NCI-H82 treated with DMSO at 0.1 percent for 48 hours (cell line): ENCODE measurements around the gene VMP1.

Experiments
- DNase-seq: peaks from one replicate; lab custom pipeline; 2025; ENCODE audit not compliant: unreplicated experiment; lab: John Stamatoyannopoulos, UW

The VMP1 gene

GRCh38 chr17:59707149-59707970, at the start of gene VMP1, which contains the start of gene PTRH2:
Gene VMP1 (plus strand): TSS chr17:59707654. CDS start chr17:59731447, 23,793 bp downstream.
Gene PTRH2 (minus strand): TSS chr17:59707430. CDS start chr17:59697978, 9,452 bp downstream.
- peak; percentile 99 for DNase-seq

GRCh38 chr17:59666235-59666634, 41.2 kb upstream of the VMP1 start:
- DNase-seq, result no peak

GRCh38 chr17:59668816-59669215, 38.6 kb upstream of the VMP1 start:
- no peak for DNase-seq

- no peak for DNase-seq
These were observed 38.0 kb upstream of the VMP1 start for GRCh38 chr17:59669411-59669810.

GRCh38 chr17:59669944-59670343, 37.5 kb upstream of the VMP1 start:
- no peak for DNase-seq

GRCh38 chr17:59671386-59671785, 36.1 kb upstream of the VMP1 start:
- DNase-seq, result no peak

GRCh38 chr17:59675231-59675630, 32.2 kb upstream of the VMP1 start:
- DNase-seq, result no peak

GRCh38 chr17:59676716-59677115, 30.7 kb upstream of the VMP1 start:
- DNase-seq, result no peak

GRCh38 chr17:59678918-59679317, 28.5 kb upstream of the VMP1 start:
- no peak for DNase-seq

GRCh38 chr17:59680314-59680713, 27.1 kb upstream of the VMP1 start:
- DNase-seq, result no peak

- DNase-seq, result no peak
These were observed 24.2 kb upstream of the VMP1 start for GRCh38 chr17:59683283-59683682.

- DNase-seq, result no peak
These were observed 22.5 kb upstream of the VMP1 start for GRCh38 chr17:59684967-59685366.

- DNase-seq, result no peak
These were observed 19.4 kb upstream of the VMP1 start for GRCh38 chr17:59688008-59688407.

GRCh38 chr17:59688496-59688895, 19.0 kb upstream of the VMP1 start:
- no peak for DNase-seq

GRCh38 chr17:59693582-59693981, 13.9 kb upstream of the VMP1 start:
- DNase-seq, result no peak

- no peak for DNase-seq
These were observed 13.1 kb upstream of the VMP1 start for GRCh38 chr17:59694344-59694743.

- no peak for DNase-seq
These were observed 11.3 kb upstream of the VMP1 start for GRCh38 chr17:59695945-59696681.

GRCh38 chr17:59696682-59697277, 10.7 kb upstream of the VMP1 start:
- DNase-seq, result no peak

GRCh38 chr17:59698143-59698542, 9.3 kb upstream of the VMP1 start:
- no peak for DNase-seq

GRCh38 chr17:59699218-59699617, 8.2 kb upstream of the VMP1 start:
- no peak for DNase-seq

GRCh38 chr17:59699786-59700185, 7.7 kb upstream of the VMP1 start:
- no peak for DNase-seq

GRCh38 chr17:59702304-59702703, 5.2 kb upstream of the VMP1 start:
- DNase-seq, result no peak
